Stimulated activated CD8-positive, alpha-beta memory T cell treated with anti-CD3 and anti-CD28 coated beads, Interleukin-4, amount 100 ng/mL, for 4 hours (primary cell): Measurements from ENCODE around the gene FAM163B.

Experiments used
- DNase-seq, 2 donors: peaks; one replicate each; pipeline ENCODE4 v3.0.0-alpha.2; 2020; ENCODE audit warnings: low read depth in 2 of 2, low spot score in 1 of 2

The FAM163B gene

DNA sequence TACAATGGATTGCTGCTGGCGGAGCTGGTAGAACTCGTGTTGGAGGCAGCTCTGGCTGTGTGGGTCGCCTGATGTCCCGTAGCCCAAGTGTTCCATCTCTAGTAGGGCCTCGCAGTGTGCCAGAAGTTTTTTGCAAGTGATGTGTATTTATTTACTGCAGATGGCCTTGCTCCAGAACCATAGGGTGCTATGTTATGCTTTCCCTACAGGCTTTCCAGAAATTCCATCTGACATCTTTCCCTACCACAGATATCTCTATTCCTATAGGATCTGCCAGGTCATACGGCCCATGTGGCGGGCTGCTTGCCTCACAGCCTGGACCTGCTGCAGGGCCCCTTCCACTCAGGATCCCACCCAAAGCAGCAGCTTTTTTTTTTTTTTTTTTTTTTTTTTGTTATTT lies 57.7 kb downstream of the FAM163B start:
- DNase-seq: no peak

GRCh38 chr9:133547116-133547515 lies 62.1 kb downstream of the FAM163B start:
- DNase-seq: no peak

DNA sequence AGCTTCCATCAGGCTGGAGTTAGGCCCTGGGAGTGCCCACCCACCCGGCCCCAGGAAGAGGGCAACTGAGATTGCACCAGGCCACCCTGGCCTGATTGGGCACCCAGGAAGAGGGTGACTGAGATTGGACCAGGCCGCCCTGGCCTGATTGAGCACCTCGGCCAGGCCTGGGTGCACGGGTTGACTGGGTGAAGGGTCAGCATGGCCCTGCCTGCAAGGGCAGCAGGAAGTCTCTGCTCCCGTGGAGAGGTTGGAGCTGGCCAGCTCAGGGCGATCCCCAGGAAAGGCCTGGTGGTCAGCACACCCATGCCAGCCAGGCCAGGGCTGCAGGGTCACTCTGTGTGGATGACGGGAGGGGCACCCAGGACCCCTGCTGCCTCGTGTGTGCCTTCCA lies 62.9 kb downstream of the FAM163B start:
- no peak for DNase-seq

DNA sequence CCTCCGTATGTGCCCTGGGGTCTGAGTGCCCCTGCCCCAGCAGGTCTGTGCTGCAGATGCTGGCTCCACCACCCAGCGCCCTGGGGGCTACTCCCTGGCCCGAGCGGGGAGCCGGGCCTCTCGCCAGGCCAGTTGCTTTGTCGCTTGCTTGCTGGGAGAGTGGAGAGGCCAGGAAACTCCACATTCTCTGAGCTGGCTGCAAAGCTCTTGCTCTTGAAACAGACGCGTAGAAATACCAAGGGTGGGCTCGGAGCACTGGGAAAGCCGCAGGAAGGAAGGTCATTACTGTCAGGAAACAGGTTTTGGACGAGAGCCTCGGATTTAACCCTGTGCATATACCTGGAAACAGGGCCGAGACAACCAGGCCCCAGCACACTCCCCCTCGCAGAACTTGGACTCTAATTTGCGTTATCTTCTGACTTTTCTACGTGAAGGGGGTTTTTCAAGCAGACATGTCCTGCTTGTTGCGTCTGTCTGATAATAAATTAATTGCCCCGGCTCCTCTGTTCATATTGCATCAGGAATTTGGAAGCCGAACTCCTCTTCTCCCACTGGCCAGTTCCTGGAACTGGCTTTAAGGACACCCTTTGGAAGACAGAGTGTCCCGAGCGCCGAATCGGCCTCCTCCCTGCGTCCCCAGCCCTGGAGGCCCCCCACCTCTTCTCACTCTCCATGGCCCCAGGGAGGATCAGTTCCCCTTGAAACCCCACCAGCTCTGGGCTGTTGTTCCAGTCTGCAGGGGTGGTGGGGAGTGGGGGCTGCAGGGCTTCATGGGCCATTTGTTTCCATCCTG lies 63.5 kb downstream of the FAM163B start:
- DNase-seq: no peak

DNA sequence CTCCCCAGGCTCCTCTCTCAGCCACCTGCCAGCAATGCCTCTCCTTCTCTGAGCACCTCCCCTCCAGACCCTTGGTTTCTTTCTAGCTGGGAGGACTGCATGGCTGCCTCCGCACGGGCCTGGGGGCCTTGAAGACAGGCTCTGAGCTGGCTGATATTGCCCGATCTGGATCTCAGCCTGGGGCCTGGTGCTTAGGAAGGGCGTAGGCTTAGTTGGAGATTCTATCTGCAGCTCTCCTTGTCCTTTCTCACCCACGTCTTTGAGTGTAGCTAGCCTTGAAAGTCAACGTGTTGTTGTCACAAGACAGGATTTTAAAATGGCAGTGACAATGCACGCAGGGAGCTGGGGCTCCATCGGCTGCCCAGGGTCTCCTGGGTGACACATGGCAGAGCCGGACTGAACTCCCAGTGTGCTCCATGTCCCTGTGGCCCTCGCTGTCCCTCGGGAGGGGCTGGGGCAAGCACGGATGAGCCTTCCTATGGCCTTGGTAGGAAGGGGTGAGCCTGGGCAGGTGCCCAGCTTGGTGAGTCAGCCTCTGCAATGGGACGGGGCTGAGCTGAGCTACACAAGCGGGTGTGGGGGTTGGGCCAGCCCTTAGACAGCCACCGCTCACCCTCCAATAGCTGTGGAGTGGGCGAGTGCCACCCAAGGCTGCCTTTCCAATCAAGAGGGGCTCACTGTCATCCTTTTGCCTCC lies 65.3 kb downstream of the FAM163B start:
- DNase-seq: no peak

DNA sequence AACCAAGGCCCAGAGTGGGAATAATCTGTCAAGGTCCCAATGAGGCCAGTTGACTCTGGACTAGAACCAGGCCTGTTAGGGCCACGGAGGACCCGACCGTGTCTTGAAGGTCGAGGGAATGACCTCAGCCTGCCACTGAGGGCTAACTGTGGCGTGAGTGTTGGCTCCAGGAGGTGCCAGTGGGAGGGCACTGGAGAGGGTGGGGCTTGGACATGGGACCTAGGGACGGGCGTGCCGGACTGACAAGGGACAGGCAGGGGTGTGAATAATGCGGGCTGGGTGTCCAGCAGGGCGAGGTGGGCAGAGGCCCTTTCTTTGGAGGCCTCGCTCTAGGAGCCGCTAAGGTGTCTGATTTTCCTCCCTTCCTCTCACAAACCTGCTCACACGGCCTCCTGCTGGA lies 67.2 kb downstream of the FAM163B start:
- no peak for DNase-seq

GRCh38 chr9:133540698-133541025 lies 68.5 kb downstream of the FAM163B start:
- DNase-seq: no peak

DNA sequence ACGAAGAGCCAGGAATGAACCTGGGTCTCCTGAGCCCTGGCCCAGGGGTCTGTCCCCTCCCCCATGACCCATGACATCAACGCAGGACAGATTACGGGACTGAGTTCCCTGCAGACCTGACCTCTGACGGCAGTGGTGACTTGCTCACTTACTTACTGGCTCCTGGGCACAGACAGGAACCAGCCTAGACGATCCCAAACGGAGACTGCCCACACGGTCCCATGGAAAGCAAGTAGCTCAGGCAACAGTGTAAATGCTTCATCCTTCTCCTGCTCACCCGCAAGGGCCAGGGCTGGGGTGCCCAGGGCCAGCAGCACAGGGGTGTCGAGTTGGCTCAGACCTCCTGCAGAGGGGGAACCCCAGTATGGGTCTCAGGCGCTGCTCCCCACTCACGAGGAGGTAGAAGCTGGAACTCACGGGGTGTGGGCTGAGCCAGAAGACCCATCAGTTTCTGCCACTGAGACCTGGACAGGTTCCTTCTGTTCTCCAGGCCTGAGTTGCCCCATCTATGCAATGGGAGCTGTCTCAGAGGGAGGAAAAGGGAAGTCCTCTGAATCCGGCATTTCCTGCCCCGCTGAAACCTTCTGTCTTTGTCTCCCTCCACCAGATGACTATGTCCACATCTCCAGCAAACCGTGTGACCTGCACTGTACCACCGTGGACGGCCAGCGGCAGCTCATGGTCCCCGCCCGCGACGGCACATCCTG lies 69.0 kb downstream of the FAM163B start:
- DNase-seq: no peak

- DNase-seq: no peak
Observed at GRCh38 chr9:133538851-133539833, 70.0 kb downstream of the FAM163B start.

DNA sequence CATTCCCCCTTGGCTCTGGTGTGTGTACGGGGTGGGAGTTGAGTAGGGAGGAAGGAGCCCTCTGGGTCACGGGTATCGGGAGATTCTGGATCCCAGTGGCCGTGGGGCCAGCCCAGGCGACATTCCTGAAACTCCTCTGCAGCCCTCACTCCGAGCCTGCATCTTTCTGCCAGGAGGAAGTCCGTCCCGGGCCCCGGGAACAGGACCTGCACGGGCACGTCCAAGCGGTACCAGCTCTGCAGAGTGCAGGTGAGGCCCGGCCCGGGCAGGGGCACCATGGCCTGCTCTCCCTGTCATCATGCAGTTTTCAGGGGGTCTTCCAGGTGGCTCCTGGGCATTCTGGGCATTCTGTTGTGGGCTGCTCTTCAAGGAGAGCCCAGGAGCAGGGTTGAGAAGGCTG lies 71.0 kb downstream of the FAM163B start:
- DNase-seq: no peak

DNA sequence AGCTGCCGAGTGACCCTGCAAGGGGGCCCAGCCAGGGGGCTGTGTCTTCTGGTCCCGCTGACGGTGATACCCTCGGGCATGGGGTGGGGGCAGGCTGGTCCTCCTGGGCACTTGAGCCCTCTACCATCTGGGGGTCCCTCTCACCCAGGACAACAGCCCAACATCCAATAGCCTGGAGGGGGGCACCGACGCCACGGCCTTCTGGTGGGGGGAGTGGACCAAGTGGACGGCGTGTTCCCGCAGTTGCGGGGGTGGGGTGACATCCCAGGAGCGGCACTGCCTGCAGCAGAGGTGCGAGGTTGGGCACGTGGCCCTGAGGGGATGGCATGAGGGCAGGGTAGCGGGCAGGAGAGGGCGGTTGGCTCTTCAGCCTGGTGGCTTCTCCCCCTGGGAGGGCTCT lies 71.9 kb downstream of the FAM163B start:
- no peak for DNase-seq

GRCh38 chr9:133536536-133536935 lies 72.7 kb downstream of the FAM163B start:
- DNase-seq: no peak

GRCh38 chr9:133536080-133536479 lies 73.1 kb downstream of the FAM163B start:
- no peak for DNase-seq

- no peak for DNase-seq
Observed at GRCh38 chr9:133535306-133535877, 73.8 kb downstream of the FAM163B start.

GRCh38 chr9:133534346-133535291 lies 74.6 kb downstream of the FAM163B start, which contains the start of gene ADAMTSL2:
Gene ADAMTSL2 (plus strand): TSS chr9:133534704. CDS start chr9:133536713, 2,009 bp downstream.
- peak; percentile 14 to 59 for DNase-seq

DNA sequence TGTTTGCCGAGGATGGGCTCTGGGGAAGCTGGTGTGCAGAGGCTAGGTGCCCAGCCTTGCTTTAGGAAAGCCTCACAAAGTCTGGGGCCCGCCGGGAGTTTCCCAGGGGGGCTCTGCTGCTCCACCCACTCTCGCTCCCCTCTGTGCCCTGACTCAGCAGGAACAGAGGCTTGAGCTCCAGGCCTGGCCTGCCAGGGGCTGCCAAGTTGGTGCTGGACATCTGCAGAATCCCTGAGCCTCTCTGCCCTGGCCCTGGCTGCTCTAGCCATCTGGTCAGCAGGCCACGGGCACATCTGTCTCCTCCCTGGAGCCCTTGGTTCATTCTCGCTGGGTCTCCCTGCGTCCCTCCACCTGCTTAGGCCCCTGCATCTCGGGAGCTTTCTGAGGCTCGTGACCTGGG lies 75.3 kb downstream of the FAM163B start:
- DNase-seq: no peak

DNA sequence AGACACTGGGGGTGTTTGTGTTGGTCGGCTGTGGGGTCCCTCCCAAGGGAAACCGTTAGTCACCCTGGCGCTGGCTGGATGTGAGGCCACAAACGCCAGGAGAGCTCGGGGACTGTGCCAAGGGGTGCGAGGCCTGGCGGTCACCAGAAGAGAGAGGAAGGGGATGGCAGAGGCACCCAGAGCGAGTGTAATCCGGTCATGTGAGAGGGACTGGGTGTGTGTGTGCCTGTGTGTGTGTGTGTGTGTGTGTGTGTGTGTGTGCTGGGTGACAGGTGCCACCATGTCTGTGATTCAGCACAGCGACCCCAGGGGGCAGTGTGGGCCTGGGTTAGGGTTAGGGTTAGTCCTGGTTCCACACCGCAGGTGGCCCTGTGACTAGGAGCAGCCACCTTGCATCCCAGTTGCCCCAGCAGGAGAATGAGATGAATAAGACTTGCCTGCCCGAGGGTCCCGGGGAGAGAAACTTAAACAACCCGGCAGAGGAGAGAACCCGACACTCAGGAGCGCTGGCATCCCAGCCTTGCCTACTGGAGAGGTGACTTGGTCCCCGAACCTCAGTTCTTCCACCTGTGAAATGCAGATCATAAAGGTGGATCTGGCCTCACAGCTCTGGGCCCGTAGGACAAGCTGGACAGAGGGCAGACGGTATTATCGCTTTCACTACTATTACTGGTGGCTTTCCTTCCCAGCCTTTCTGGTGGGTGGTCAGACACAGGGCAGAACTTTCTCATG lies 76.1 kb downstream of the FAM163B start:
- peak; percentile 24 to 32 for DNase-seq

DNA sequence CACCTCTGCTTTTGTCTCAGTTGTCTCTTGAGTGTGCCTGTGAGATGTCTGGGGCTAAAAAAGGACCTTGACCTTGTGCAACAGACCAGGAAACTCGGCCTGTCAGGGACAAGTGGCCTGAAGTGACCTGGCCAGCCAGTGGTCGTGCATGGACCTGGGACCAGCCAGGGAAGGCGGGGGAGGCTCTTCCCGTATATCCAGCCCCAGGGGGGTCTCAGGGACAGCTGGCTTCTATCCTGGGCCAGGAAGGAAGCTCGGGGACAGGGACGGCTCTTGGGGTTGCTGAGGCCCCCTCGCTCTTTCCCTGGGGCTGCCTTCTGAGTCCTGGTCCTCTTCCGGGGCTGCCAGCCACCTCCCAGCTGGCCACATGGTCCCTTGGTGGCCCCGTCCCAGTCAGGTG lies 77.9 kb downstream of the FAM163B start:
- no peak for DNase-seq

DNA sequence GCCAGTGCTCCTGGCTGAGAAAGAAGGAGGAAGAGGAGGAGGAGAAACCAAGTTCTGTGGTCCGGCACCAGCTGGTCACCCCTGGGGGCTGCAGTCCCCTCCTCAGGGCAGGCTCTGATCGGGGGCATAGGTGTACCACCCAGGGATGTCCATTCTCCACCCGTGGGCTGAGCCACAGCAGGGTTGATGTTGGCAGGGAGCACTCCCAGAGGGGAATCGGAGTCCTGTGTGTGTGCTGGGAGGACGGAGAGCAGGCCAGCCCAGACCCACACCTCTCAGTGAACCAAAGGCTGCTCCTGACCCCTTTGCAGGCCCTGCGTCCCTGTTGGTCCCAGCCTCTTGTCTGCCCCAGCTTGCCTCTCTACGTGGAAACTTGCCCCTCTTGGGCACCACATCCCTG lies 79.3 kb downstream of the FAM163B start:
- no peak for DNase-seq
